PFSK-1 (cell line): Measurements from ENCODE around the gene KIRREL3.

Experiments
- FOXP2 ChIP-seq: optimal IDR thresholded peaks from 2 replicates; pipeline ENCODE3; 2011; ENCODE audit warnings: borderline replicate concordance, control low read depth, inconsistent platforms; ENCODE audit not compliant: insufficient read depth; ENCODE audit errors: extremely low read length, extremely low read depth
- POLR2AphosphoS5 ChIP-seq: IDR thresholded peaks from 2 replicates; pipeline ENCODE4 v1.6.1; 2012; ENCODE audit warnings: low read depth, mild to moderate bottlenecking, control low read depth, low read length, moderate library complexity
- REST ChIP-seq, 2 experiments: IDR thresholded peaks; 2 replicates each; pipeline versions ENCODE4 v1.6.1 to v1.8.0; 2011 to 2012; ENCODE audit warnings: low read depth in 2 of 2, low read length in 2 of 2, control low read depth in 1 of 2, inconsistent platforms in 1 of 2, mild to moderate bottlenecking in 1 of 2, moderate library complexity in 1 of 2; ENCODE audit not compliant: insufficient read depth in 1 of 2
- SIN3A ChIP-seq: IDR thresholded peaks from 2 replicates; pipeline ENCODE4 v1.6.1; 2012; ENCODE audit warnings: mild to moderate bottlenecking, low read length, moderate library complexity, borderline replicate concordance; ENCODE audit not compliant: insufficient read depth
- TAF1 ChIP-seq: IDR thresholded peaks from 2 replicates; pipeline ENCODE4 v1.6.1; 2012; ENCODE audit warnings: low read length, control low read depth, borderline replicate concordance; ENCODE audit not compliant: insufficient read depth

GRCh38 chr11:126915430-126915829 is 85.1 kb downstream of the KIRREL3 start:
- TF ChIP-seq POLR2AphosphoS5 (no peak), SIN3A (no peak), FOXP2 (no peak), REST (IDR thresholded peaks at IDR 0.05; ENCODE audit: insufficient read depth in 1 of 2, low read depth in 2 of 2, low read length in 2 of 2) (no peak), TAF1 (no peak)
